ENCODE data around the gene KLF1.
"Not testable (repeated sequence)": the region's sequence is repeated elsewhere in the genome, so short reads cannot be mapped to it uniquely, and the experiment has no call there.

KLF1 gene

DNA sequence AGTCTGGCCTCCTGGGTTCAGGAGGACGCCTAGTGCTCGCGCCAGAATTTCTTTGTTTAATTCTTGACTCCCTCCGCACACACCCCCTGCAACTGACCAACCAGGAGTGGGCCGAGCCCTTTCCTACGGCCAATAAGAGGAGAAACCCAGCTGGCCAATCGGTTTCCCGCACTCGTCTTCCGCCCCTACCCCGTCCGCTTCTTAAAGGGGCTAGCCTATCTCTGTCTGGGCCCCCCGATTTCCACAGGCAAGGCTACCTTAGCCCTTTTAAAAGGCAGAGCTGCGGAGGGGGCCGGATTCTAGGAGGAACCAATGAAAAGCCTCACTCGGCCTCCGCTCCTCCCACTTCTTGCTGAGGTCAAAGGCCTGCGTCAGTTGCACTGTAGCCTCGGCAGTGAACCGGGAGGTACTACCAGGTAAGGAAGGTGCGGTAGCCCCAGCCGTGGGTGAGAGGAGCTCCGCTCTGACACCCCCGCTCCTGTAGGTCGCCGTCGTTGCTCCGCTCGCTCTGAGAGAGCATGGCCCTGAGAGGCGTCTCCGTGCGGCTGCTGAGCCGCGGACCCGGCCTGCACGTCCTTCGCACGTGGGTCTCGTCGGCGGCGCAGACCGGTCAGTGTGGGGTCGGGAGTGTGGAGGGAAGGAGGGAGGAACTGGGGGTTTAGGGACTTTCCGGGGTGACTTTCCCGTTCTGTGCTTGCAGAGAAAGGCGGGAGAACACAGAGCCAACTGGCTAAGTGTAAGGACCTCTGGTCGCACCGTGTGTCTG is 4.0 kb upstream of the KLF1 start, which contains the start of gene GCDH:
Gene GCDH, plus strand, starts transcription at position 374 of the 766 bp plus-strand sequence. Its CDS starts 145 bp downstream, at position 519.
- peak; percentile 92 for DNase-seq (ENCODE audit: low read depth, low spot score)

DNA sequence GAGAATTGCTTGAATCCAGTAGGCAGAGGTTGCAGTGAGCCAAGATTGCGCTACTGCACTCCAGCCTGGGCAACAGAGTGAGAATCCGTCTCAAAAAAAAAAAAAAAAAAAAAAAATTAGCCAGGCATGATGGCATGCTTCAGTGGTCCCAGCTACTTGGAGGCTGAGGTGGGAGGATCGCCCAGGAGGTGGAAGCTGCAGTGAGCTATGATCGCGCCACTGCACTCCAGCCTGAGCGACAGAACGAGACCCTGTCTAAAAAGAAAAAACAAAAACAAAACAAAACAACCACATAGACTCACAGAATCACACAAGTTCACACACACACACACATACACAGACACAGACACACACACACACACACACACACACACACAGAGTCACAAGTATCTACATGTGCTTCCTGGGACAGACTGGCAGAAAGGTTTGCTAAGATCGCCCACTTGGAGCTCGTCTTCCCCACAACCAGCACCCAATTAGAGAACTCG is 3.3 kb upstream of the KLF1 start:
- not testable (repeated sequence) for DNase-seq (ENCODE audit: low read depth, low spot score)

- no peak for DNase-seq (ENCODE audit: low read depth, low spot score)
Measured at GRCh38 chr19:12888006-12888603, 1.1 kb upstream of the KLF1 start.

DNA sequence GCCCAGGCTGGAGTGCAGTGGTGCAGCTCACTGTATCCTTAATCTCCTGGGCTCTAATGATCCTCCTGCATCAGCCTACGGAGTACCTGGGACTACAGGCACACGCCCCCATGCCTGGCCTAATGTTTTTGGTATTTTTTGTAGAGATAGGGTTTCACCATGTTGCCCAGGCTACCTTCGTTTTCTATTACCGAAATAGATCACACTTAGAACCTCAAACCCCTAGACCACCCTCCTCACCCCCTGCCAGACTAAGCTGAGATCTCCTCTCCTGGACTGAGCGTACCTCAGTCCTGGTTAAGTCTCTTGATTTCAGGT is 391 bp downstream of the KLF1 start:
- DNase-seq (ENCODE audit: low read depth, low spot score): no peak

GRCh38 chr19:12885749-12886650 is 1.0 kb downstream of the KLF1 start:
- no peak for DNase-seq (ENCODE audit: low read depth, low spot score)

DNA sequence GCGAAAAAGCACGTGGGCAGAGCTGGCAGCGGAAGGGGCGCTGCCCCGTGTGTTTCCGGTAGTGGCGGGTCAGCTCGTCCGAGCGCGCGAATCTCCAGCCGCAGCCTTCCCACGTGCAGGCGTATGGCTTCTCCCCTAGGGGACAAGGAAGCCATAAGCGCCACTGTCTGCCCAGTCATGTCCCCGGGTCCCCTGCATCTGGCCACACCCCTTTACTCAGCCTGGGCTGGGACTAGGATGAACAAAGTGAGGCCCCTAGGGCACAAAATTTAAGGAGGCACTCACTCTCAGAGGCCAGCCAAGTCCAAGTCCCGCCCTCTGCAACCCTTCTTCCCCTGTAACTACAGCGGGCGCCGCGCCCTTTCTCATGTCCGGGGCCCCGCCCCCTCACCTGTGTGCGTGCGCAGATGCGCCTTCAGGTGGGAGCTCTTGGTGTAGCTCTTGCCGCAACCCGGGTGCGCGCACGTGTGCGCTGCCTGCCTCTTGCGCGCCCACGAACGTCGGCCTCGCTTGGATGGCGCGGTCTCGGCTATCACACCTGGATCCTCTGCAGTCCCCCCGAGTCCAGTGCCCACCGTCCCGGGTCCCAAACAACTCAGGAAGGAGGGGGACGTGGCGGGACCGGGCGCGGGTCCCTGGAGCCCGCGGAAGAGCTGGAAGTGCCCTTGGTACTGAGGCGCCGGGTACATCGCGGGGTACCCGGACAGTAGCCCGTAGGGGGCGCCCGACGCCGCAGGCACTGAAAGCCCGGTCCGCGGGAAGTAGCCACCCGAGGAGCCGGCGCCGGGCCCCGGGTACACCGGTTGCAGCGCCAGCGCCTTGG is 1.9 kb downstream of the KLF1 start:
- peak; percentile 80 for DNase-seq (ENCODE audit: low read depth, low spot score)

DNA sequence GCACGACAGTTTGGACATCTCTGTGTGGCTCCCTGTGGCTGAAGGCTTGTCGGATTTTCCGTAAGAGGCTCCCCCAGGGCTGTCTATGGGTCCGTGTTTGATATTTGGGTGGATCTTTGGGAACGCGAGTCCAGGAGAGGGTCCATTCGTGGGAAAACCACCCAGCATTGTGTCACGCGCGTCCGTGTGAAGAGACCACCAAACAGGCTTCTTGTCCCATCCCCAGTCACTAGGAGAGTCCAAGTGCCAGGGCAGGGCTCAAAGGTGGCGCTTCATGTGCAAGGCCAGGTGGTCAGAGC is 2.4 kb downstream of the KLF1 start:
- DNase-seq (ENCODE audit: low read depth, low spot score): no peak

DNA sequence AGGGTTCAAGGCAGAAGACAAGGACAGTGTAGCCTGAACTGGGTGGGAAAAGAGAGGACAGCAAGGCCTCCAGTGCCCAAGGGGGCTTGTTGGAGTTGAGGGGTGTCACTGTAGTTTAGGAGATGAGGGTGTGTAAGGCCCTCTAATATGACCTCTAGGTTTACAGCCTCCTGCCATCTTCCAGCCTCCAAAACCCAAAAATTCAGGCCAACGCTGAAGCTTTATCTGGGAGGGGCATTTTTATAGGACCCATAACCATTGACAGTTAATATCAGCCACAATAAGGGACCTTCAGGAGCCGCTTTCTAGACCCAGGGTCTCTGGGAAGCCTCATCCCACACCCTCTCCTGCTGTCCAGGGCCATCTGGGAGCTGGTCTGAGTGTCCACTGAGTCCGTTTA is 2.8 kb downstream of the KLF1 start:
- DNase-seq (ENCODE audit: low read depth, low spot score): no peak

DNA sequence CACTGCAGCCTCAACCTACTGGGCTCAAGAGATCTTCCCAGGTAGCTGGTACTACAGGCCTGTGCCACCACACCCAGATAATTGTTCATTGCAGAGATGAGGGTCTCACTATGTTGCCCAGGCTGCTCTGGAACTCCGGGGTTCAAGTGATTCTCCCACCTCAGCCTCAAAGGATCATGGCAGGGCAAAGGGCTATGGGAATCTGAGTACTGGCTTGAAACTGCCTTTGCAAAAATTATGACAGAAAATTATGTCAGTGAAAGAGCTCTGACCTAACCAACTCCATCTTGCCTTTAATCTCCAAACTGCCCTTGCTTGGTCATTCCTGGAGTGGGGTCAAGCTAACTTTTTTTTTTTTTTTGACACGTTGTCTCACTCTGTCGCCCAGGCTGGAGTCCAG is 4.4 kb downstream of the KLF1 start:
- DNase-seq (ENCODE audit: low read depth, low spot score): no peak

DNA sequence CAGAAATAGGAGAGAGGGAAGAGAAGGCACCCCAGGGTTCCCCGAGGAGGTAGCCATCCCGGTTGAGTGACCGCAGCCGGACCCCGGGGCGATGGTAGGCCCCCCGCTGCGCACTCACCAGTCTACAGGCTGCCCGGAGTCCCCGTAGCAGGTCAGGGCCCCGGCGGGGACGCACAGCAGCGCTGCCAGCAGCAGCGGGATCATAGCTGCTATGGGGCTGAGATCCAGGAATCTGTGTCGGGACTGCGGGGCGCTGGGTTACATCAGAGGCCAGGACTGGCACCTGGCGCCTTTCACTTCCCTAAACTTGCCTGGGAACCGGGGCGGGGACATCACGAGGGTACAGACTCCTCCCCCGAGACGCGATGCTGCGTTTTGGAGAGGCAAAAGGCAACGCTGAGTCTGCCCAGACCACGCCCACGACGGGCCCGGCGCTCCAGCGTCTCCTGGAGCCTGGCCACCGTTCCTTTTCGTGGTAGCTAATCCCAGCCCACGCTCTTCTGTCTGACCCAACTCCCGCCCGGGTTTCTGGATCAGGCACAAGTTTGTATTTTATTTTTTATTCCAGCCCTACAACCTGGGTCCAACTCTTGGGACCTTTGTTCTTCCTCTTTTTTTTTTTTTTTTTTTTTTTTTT is 5.7 kb downstream of the KLF1 start, which contains the start of gene DNASE2:
Gene DNASE2, minus strand, starts transcription at position 278 of the 637 bp plus-strand sequence. Its CDS starts 74 bp downstream, at position 204.
- DNase-seq (ENCODE audit: low read depth, low spot score): peak; percentile 75

DNA sequence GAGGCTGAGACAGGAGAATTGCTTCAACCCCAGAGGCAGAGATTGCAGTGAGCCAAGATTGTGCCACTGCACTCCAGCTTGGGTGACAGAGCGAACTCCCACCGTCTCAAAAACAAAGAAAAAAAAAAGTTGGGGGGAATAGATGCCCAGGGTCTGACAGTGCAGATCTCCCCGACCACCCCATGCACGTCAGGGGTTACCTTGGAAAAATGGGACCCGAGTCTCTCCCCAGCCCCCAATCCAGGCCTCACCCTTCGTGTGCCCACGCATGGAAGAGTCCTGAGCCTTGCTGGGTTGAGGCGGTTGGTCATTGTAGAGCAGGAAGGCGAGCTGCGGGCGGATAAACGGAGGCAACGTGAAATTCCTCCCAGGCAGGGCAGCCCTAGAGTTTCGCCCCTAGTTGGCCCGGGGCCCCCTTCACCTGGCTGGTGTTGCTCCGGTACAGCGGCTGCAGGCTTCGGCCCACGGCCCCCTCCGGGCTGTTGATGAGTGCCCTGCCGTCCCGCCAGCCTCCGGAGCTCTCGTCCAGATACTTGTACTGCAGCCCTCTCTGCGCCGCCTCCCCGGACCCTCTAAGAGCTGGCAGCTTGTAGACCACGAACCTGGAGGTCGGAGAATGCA is 6.3 kb downstream of the KLF1 start:
- no peak for DNase-seq (ENCODE audit: low read depth, low spot score)

- DNase-seq (ENCODE audit: low read depth, low spot score): no peak
Measured at GRCh38 chr19:12875086-12875485, 11.9 kb downstream of the KLF1 start.

GRCh38 chr19:12873891-12874745 is 12.9 kb downstream of the KLF1 start:
- no peak for DNase-seq (ENCODE audit: low read depth, low spot score)

GRCh38 chr19:12872941-12873890 is 13.8 kb downstream of the KLF1 start:
- DNase-seq (ENCODE audit: low read depth, low spot score): no peak

DNA sequence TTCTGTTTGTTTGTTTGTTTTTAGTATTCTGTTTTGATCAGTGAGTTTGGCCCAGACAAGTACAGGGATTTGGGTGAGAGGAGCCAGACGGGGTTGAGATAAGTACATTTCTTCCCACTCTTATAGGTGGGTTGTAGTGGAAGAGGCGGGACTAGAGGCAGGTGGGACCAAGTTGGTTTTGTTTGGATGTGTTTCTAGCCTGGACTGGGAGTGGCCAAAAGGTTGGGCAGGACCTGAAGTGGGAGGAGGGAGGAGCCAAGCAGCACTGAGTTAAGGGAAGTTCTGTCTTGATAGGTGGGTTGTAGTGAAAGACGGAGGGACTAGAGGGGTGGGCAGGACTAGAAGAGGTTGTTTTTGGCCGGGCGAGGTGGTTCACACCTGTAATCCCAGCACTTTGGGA is 14.7 kb downstream of the KLF1 start:
- no peak for DNase-seq (ENCODE audit: low read depth, low spot score)

DNA sequence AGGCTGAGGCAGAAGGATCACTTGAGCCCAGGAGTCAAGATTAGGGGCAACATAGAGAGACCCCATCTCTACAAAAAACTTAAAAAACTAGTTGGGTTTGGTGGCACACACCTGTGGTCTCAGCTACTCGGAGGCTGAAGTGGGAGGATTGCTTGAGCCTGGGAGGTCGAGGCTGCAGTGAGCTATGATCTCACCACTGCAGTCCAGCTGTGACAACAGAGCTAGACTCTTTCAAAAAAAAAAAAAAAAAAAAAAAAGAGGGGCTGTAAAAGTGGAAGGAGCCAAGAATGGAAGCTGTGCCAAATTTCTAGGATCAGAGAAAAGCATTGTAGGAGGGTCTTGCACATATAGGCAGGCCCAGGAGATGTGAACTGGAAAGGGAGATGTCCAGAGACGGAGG is 15.3 kb downstream of the KLF1 start:
- no peak for DNase-seq (ENCODE audit: low read depth, low spot score)

DNA sequence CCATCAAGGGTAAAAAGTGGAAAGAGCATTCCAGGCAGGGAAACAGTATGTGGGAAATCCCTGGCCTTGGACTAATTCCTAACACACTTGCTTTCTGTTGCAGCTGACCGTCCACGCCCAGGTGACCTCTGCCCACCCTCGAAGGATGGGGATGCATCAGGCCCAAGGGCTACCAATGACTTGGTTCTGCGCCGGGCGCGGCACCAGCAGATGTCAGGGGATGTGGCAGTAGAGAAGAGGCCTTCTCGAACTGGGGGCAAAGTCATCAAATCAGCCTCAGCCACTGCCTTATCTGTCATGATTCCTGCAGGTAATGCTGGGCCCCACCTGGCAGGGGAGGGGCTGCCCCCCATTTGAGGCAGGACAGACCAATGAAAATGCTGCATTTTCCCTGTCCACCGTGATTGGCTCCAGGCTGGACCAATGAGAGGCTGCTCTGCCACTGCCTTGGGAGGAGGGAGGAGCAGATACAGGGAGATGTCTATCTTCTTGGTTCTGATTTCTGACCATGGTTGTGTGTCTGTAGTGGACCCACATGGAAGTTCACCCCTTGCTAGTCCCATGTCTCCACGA is 18.4 kb downstream of the KLF1 start:
- DNase-seq (ENCODE audit: low read depth, low spot score): no peak
